ENCODE results near the gene C1QTNF8.

DNA sequence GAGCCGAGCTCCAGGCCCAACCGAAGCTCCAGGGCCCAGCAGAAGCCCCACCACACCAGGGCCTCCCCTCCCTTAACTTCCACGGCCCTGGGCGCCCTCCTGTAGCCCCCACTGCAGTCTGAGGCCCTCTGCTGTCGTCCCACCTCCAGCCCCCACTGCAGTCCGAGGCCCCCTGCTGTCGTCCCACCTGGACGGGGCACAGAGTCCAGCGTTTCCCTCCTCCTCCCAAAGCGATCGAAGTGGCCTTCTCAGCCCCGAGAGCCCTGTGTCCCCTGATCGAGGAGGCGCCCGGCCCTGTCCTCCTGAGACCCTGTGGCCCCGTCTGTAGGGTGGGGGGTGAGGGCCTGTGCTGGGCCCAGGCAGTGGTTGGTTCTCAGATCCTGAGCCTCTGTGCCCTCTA lies 31.1 kb upstream of the C1QTNF8 start:
- TF ChIP-seq TAF1 (IDR thresholded peaks at IDR 0.05; ENCODE audit: borderline replicate concordance, insufficient read depth, low read length) (no peak), SIN3A (IDR thresholded peaks at IDR 0.05; ENCODE audit: borderline replicate concordance, insufficient read depth, low read length) (no peak), POLR2AphosphoS5 (IDR thresholded peaks at IDR 0.05; ENCODE audit: low read depth, low read length) (no peak)
- TF ChIP-seq, protein P1, sequence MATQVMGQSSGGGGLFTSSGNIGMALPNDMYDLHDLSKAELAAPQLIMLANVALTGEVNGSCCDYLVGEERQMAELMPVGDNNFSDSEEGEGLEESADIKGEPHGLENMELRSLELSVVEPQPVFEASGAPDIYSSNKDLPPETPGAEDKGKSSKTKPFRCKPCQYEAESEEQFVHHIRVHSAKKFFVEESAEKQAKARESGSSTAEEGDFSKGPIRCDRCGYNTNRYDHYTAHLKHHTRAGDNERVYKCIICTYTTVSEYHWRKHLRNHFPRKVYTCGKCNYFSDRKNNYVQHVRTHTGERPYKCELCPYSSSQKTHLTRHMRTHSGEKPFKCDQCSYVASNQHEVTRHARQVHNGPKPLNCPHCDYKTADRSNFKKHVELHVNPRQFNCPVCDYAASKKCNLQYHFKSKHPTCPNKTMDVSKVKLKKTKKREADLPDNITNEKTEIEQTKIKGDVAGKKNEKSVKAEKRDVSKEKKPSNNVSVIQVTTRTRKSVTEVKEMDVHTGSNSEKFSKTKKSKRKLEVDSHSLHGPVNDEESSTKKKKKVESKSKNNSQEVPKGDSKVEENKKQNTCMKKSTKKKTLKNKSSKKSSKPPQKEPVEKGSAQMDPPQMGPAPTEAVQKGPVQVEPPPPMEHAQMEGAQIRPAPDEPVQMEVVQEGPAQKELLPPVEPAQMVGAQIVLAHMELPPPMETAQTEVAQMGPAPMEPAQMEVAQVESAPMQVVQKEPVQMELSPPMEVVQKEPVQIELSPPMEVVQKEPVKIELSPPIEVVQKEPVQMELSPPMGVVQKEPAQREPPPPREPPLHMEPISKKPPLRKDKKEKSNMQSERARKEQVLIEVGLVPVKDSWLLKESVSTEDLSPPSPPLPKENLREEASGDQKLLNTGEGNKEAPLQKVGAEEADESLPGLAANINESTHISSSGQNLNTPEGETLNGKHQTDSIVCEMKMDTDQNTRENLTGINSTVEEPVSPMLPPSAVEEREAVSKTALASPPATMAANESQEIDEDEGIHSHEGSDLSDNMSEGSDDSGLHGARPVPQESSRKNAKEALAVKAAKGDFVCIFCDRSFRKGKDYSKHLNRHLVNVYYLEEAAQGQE (IDR thresholded peaks at IDR 0.05; ENCODE audit: insufficient read depth in 1 of 2, low read depth in 2 of 2, low read length in 2 of 2), result no peak

Data from PFSK-1 (cell line).